ENCODE data around the gene NPR3.

DNA sequence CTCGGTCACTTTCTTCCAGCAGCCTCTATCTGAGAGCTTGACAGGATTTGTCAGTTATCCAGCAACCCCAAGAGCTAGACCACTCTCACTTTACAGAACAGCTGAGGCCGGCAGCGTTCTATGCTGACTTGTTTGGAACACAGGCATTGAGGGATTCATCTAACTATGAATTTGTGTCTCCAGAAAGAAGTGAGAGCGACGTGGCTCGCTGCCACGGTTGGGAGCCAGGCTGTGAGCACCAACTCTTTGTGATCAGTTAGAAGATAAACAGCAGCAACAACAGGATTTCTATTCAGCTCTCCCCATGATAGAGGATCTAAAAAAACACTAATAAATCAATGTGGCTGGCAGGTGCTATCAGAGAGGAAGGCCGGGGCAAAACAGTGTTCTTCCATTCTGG, 58.6 kb downstream of the NPR3 start:
- TF ChIP-seq, protein P1, sequence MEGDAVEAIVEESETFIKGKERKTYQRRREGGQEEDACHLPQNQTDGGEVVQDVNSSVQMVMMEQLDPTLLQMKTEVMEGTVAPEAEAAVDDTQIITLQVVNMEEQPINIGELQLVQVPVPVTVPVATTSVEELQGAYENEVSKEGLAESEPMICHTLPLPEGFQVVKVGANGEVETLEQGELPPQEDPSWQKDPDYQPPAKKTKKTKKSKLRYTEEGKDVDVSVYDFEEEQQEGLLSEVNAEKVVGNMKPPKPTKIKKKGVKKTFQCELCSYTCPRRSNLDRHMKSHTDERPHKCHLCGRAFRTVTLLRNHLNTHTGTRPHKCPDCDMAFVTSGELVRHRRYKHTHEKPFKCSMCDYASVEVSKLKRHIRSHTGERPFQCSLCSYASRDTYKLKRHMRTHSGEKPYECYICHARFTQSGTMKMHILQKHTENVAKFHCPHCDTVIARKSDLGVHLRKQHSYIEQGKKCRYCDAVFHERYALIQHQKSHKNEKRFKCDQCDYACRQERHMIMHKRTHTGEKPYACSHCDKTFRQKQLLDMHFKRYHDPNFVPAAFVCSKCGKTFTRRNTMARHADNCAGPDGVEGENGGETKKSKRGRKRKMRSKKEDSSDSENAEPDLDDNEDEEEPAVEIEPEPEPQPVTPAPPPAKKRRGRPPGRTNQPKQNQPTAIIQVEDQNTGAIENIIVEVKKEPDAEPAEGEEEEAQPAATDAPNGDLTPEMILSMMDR (IDR thresholded peaks at IDR 0.05) = no peak
- no peak for TF ChIP-seq POLR2A (IDR thresholded peaks at IDR 0.05)

Measured in thyroid gland (tissue), 4 donors.